Fibroblast of pulmonary artery (primary cell): ENCODE measurements around the gene BACH1.

ENCODE experiments used
- DNase-seq: peaks from one replicate; pipeline ENCODE4 v3.0.0-alpha.2; 2010; ENCODE audit warnings: low read depth
- H3K4me3 ChIP-seq: replicated peaks from 2 replicates; pipeline ENCODE4 v1.5.1; 2011; ENCODE audit warnings: low read depth, mild to moderate bottlenecking, control low read depth, low read length, moderate library complexity
- TF ChIP-seq, protein P1 (sequence below): IDR thresholded peaks from 2 replicates; pipeline ENCODE4 v1.5.1; 2011; ENCODE audit warnings: mild to moderate bottlenecking, control low read depth, low read length, inconsistent platforms; ENCODE audit errors: missing control alignments

The BACH1 gene

DNA sequence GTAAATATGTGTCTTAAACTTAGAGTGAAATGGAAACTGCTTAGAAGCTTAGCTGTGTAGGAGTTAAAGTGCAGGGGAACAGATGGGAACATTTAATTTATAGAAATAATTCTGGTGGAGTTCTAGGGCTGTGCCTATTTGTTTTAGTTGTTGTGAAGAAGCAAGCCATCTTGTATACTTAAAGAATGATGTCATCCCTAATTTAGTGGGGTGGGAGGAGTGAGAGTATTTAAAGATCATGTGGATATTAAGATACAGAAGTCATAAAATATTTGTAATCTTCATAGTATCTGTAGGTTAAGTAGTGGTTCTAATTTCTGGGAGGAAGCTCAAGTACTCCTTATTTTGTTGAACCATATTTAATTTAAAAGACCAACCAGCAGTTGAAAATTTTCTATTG lies 41.5 kb downstream of the BACH1 start:
- no peak overlapping the region for H3K4me3 ChIP-seq
- no peak for DNase-seq
- TF ChIP-seq, protein P1, sequence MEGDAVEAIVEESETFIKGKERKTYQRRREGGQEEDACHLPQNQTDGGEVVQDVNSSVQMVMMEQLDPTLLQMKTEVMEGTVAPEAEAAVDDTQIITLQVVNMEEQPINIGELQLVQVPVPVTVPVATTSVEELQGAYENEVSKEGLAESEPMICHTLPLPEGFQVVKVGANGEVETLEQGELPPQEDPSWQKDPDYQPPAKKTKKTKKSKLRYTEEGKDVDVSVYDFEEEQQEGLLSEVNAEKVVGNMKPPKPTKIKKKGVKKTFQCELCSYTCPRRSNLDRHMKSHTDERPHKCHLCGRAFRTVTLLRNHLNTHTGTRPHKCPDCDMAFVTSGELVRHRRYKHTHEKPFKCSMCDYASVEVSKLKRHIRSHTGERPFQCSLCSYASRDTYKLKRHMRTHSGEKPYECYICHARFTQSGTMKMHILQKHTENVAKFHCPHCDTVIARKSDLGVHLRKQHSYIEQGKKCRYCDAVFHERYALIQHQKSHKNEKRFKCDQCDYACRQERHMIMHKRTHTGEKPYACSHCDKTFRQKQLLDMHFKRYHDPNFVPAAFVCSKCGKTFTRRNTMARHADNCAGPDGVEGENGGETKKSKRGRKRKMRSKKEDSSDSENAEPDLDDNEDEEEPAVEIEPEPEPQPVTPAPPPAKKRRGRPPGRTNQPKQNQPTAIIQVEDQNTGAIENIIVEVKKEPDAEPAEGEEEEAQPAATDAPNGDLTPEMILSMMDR, result no peak

DNA sequence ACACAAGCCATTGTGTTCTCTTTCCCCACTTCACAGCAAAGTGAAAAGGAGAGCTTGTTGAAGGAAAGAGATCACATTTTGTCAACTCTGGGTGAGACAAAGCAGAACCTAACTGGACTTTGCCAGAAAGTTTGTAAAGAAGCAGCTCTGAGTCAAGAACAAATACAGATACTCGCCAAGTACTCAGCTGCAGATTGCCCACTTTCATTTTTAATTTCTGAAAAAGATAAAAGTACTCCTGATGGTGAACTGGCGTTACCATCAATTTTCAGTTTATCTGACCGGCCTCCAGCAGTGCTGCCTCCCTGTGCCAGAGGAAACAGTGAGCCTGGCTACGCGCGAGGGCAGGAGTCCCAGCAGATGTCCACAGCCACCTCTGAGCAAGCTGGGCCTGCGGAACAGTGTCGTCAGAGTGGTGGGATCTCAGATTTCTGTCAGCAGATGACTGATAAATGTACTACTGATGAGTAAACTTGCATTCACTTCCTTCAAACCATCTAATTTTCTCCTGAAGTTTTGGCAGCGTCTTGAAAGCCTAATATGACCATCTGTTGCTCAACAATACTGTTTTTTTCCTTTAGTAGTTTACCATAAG lies 43.7 kb downstream of the BACH1 start:
- peak overlapping the region; percentile 40 for H3K4me3 ChIP-seq
- DNase-seq, result peak; percentile 96
- TF ChIP-seq, protein P1, result peak; percentile 15

DNA sequence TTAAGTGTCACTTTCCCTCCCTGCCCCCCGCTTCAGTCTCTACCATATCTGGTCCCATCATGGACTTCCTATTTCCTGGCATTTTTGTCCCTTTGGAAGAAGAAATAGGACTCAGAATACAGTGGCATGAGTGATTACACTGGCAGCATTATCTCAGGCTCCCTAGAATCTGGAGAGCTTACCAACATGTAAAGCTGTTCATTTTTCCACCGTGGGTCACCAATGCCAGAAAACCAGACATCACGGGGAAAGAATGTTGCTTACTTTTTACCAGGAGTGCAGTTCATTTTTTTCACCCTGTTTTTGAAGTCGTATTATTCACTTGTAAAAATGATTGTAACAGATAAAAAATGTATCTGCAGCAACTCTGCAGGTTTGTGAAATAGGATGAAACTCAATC lies 44.8 kb downstream of the BACH1 start:
- DNase-seq, result peak; percentile 67
- H3K4me3 ChIP-seq, result no peak overlapping the region
- TF ChIP-seq, protein P1, result no peak

DNA sequence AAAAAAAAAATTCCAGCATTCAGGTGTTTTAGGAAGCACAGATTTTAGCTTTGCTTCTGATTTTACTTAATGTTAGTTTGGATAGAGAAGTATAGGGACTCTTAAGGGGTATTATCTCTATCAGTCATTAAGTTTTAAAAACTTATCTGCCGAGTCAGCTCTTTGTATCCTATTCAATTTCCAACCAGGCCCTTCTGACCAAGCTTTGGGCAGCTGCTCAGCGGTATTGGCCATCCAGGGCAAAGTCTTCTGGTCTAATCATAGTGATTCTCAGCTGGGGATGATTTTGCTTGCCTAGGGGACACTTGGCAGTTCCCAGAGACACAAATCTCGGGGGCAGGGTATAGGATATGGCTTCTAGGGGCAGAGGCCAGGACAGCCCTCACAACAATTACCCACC lies 47.6 kb downstream of the BACH1 start:
- no peak overlapping the region for H3K4me3 ChIP-seq
- TF ChIP-seq, protein P1, result no peak
- DNase-seq, result no peak

DNA sequence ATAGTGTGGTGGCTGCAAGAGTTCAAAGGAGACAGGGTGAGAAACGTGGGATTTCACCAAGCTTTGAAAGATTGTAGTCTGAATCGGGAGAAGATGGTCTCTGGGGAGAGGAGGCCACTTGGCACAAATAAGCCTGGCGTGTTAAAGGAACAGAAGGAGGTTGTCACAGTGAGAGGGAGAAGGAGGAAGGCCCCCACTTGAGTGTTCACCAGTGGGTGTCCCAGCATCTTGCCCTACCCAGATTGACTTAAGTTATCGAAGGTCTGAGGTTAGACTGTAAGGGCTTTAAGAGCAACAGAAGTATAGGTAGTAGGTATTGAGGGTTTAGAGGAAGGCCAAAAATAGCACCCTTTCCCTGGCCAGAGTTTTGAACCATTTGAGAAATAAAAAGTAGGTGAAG lies 48.0 kb downstream of the BACH1 start:
- DNase-seq, result no peak
- no peak overlapping the region for H3K4me3 ChIP-seq
- TF ChIP-seq, protein P1, result no peak

DNA sequence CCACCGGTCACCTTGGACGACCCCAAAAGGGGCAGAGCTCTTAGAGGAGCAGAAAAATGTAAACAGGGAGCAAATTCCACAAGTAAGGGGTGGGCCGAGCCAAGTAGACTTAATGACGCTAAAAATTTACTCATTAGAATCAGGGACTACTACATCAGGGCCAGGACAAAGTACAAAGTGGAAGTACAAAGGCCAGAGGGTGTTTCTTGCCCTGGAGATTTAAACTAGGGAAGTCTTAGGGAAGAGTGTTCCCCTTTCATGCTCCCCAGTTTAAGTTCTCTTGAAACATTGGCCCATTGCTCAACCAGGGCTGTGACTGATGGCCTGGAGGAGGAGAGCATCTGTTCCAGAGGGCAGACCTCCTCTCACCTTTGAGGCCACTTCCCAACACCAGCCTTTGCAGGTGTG lies 48.6 kb downstream of the BACH1 start:
- TF ChIP-seq, protein P1, result no peak
- H3K4me3 ChIP-seq, result no peak overlapping the region
- no peak for DNase-seq

DNA sequence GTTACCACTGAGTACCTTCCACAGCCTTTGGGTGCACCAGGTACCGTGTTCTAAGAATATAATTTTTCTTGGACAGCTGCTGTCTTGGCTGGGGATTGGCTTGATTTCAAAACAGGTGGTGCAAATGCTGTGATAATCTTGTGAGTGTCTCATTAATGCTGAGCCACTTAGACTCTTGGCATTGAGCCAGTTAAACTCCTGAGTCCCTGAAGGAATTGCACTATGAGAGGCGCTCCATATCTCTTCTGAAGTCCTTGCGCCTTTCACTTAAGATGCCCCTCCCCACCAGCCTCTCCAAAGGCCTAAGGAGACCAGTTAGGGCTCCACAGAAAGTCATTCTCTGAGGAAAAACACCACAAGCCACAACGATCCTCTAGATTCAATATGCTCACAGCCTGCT lies 51.0 kb downstream of the BACH1 start:
- no peak for DNase-seq
- TF ChIP-seq, protein P1, result no peak
- no peak overlapping the region for H3K4me3 ChIP-seq
